Neural progenitor cell (in vitro differentiated cells): ENCODE data around the gene HDLBP. TPM values are rescaled to one million over a fixed set of nuclear protein-coding genes. Genes with fewer than 3 reads are reported as not detected.

Source experiments
- DNase-seq: peaks from one replicate; pipeline ENCODE4 v3.0.0-alpha.2; 2016; ENCODE audit warnings: low spot score
- H2AFZ ChIP-seq: fragments of 200-600 bp; sonication (generic); replicated peaks from 2 replicates; pipeline ENCODE4 v1.6.1; 2016; ENCODE audit warnings: antibody characterized with exemption
- H3F3A ChIP-seq: fragments of 200-600 bp; sonication (generic); 2 replicates; pipeline ENCODE4 v1.6.1; 2016; ENCODE audit warnings: antibody characterized with exemption, low read depth
- H3K27ac ChIP-seq: fragments of 200-600 bp; sonication (generic); 2 replicates; pipeline ENCODE4 v1.5.1; 2016; ENCODE audit warnings: mild to moderate bottlenecking
- H3K27me3 ChIP-seq: fragments of 200-600 bp; sonication (generic); 2 replicates; pipeline ENCODE4 v1.6.1; 2016; ENCODE audit warnings: mild to moderate bottlenecking, moderate library complexity
- H3K36me3 ChIP-seq: fragments of 200-600 bp; sonication (generic); 2 replicates; pipeline ENCODE4 v1.5.1; 2016
- H3K4me1 ChIP-seq: fragments of 200-600 bp; sonication (generic); 2 replicates; pipeline ENCODE4 v1.6.1; 2016; ENCODE audit warnings: mixed run types
- H3K4me2 ChIP-seq: fragments of 200-600 bp; sonication (generic); 2 replicates; pipeline ENCODE4 v1.6.1; 2016
- H3K4me3 ChIP-seq: fragments of 200-600 bp; sonication (generic); 2 replicates; pipeline ENCODE4 v1.5.1; 2016
- H3K79me2 ChIP-seq: fragments of 200-600 bp; sonication (generic); 2 replicates; pipeline ENCODE4 v1.6.1; 2016; ENCODE audit warnings: low read depth
- H3K9ac ChIP-seq: fragments of 200-600 bp; sonication (generic); 2 replicates; pipeline ENCODE4 v1.6.1; 2016
- H3K9me3 ChIP-seq: fragments of 200-600 bp; sonication (generic); 2 replicates; pipeline ENCODE4 v1.5.1; 2016; ENCODE audit warnings: low read depth
- H4K20me1 ChIP-seq: fragments of 200-600 bp; sonication (generic); 2 replicates; pipeline ENCODE4 v1.6.1; 2016; ENCODE audit warnings: low read depth
- H3K27ac Mint-ChIP-seq: 3 replicates; pipeline ENCODE4 v1.8.0; 2021; ENCODE audit warnings: mixed read lengths
- H3K27me3 Mint-ChIP-seq: 2 replicates; pipeline ENCODE4 v1.8.0; 2022; ENCODE audit warnings: low read depth, mild to moderate bottlenecking, inconsistent platforms, moderate library complexity, mixed read lengths; ENCODE audit not compliant: insufficient read depth
- H3K36me3 Mint-ChIP-seq: 3 replicates; pipeline ENCODE4 v1.8.0; 2021; ENCODE audit warnings: mixed read lengths
- H3K4me1 Mint-ChIP-seq: 3 replicates; pipeline ENCODE4 v1.8.0; 2021; ENCODE audit warnings: mixed read lengths
- H3K4me3 Mint-ChIP-seq: 3 replicates; pipeline ENCODE4 v1.8.0; 2021; ENCODE audit warnings: mild to moderate bottlenecking, moderate library complexity, mixed read lengths
- H3K9me3 Mint-ChIP-seq: 3 replicates; pipeline ENCODE4 v1.8.0; 2020; ENCODE audit warnings: mixed read lengths
- EZH2 ChIP-seq: fragments of 200-600 bp; sonication (generic); IDR thresholded peaks from 2 replicates; pipeline ENCODE4 v1.6.1; 2017; ENCODE audit warnings: antibody characterized with exemption, mild to moderate bottlenecking, moderate library complexity
- EZH2phosphoT487 ChIP-seq: fragments of 200-600 bp; sonication (generic); IDR thresholded peaks from 2 replicates; pipeline ENCODE4 v1.6.1; 2017; ENCODE audit warnings: antibody characterized with exemption
- total RNA-seq: library from RNA; depleted of rRNA; stranded (reverse); fragments of >200 nt; gene quantifications from 2 replicates; pipeline ENCODE4 v1.2.3, GENCODE V29; 2015; ENCODE audit warnings: low replicate concordance
- TF ChIP-seq, protein P1 (sequence below): fragments of 200-600 bp; sonication (generic); IDR thresholded peaks from 2 replicates; pipeline ENCODE4 v1.5.1; 2017; ENCODE audit warnings: antibody characterized with exemption, mild to moderate bottlenecking

The HDLBP gene
- total RNA-seq, 1 donor from 2014 or later, result 251 TPM

DNA sequence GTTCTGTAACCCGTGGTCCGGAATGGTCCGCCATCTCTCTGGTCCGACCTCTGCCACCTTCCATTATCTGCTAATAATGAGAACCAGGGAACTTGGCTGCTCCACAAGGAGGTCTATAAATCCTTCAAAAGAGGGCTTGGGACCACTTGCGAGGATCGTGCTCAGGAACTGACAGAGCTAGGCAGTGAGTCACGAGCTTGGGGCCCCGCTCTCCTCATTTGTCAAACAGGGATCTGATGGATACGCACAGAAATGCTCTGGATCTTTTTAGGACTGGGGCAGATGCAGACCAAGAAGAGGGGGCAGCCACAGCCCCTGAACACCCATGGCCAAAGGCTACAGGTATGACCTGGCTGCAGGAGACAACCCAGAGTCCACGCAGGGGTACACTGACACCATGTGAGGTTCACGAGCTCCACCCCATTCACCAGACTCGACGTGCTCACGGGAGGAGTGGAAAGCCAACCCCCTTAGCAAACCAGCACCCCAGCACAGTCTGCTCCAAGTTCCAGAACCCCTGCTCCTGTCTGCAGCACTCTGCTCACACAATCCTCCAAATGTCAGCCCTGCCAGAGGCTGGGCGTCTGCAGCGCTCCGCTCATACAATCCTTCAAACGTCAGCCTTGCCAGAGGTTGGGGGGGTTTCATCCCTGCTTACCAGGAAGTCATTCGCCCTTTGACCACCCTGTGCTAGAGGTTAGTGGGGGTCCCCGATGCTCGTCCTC lies 81.2 kb downstream of the HDLBP start:
- H4K20me1 ChIP-seq, result peaks cover 9% of the 10 kb centered on the region
- no peaks in the 10 kb centered on the region for H3K4me1 ChIP-seq
- peaks cover 53% of the 10 kb centered on the region for H3K36me3 Mint-ChIP-seq
- no peak overlapping the region for H3K9ac ChIP-seq
- H3K36me3 ChIP-seq, result no peaks in the 10 kb centered on the region
- DNase-seq, result no peak
- peak overlapping the region; percentile 37 for H3K27ac Mint-ChIP-seq
- no peaks in the 10 kb centered on the region for H3K9me3 ChIP-seq
- H3K27ac ChIP-seq, result no peak overlapping the region
- H3K27me3 ChIP-seq, result no peaks in the 10 kb centered on the region
- H3K4me2 ChIP-seq, result no peak overlapping the region
- H3F3A ChIP-seq, result no peaks in the 10 kb centered on the region
- H3K79me2 ChIP-seq, result no peaks in the 10 kb centered on the region
- TF ChIP-seq EZH2phosphoT487, result no peak
- TF ChIP-seq EZH2, result no peak
- TF ChIP-seq, protein P1, sequence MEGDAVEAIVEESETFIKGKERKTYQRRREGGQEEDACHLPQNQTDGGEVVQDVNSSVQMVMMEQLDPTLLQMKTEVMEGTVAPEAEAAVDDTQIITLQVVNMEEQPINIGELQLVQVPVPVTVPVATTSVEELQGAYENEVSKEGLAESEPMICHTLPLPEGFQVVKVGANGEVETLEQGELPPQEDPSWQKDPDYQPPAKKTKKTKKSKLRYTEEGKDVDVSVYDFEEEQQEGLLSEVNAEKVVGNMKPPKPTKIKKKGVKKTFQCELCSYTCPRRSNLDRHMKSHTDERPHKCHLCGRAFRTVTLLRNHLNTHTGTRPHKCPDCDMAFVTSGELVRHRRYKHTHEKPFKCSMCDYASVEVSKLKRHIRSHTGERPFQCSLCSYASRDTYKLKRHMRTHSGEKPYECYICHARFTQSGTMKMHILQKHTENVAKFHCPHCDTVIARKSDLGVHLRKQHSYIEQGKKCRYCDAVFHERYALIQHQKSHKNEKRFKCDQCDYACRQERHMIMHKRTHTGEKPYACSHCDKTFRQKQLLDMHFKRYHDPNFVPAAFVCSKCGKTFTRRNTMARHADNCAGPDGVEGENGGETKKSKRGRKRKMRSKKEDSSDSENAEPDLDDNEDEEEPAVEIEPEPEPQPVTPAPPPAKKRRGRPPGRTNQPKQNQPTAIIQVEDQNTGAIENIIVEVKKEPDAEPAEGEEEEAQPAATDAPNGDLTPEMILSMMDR, result no peak
- no peaks in the 10 kb centered on the region for H3K4me1 Mint-ChIP-seq
- H3K27me3 Mint-ChIP-seq, result peaks cover 6% of the 10 kb centered on the region
- no peak overlapping the region for H3K4me3 Mint-ChIP-seq
- no peak overlapping the region for H3K4me3 ChIP-seq
- no peak overlapping the region for H2AFZ ChIP-seq
- H3K9me3 Mint-ChIP-seq, result no peaks in the 10 kb centered on the region

DNA sequence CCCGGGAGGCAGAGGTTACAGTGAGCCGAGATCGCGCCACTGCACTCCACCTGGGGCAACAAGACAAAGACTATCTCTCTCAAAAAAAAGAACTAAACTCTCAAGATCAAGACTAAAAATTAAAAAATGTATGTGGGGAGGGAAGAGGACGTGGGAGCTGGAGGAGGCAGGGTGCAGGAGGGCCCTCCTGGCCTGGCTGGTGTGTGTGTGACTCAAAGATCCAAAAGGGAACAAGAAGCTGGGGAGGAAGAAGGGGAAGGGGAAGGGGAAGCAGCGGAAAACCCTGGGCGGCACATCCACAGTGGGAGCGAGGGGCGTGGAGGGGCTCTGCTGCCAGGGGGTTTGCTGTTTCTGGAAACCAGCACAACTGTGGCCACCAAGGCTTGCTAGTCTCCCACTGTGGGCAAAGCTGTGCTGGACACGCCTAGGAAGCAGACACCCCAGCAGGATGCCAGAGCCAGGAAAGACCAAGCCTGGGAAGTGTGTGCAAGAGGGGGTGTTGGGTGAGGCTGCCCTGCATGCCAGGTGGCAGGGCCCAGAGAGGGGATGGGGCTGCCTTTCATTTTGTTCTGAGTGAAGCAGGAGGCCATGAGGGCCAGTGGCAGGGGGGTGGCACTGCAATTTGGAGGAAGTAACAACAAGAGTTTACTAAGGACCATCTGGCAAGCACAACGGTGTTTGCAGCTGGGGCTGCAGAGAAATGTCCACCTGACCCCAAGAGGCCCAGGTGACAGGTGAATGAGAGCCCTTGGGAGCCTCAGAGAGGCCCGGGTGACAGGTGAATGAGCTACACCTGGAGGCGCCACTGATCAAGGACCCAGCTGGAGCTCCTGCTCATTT lies 82.5 kb downstream of the HDLBP start:
- Histone ChIP-seq H4K20me1 (peaks cover 9% of the 10 kb centered on the region), H2AFZ (no peak overlapping the region), H3K9me3 (no peaks in the 10 kb centered on the region), H3K36me3 (no peaks in the 10 kb centered on the region), H3K4me3 (no peak overlapping the region), H3K4me2 (no peak overlapping the region), H3K27me3 (no peaks in the 10 kb centered on the region), H3F3A (no peaks in the 10 kb centered on the region), H3K27ac (no peak overlapping the region), H3K4me1 (no peaks in the 10 kb centered on the region), H3K9ac (no peak overlapping the region), H3K79me2 (no peaks in the 10 kb centered on the region)
- H3K9me3 Mint-ChIP-seq, result no peaks in the 10 kb centered on the region
- no peak overlapping the region for H3K4me3 Mint-ChIP-seq
- TF ChIP-seq EZH2, result no peak
- TF ChIP-seq, protein P1, result no peak
- TF ChIP-seq EZH2phosphoT487, result no peak
- H3K27me3 Mint-ChIP-seq, result peaks cover 8% of the 10 kb centered on the region
- no peak for DNase-seq
- peaks cover 47% of the 10 kb centered on the region for H3K36me3 Mint-ChIP-seq
- H3K27ac Mint-ChIP-seq, result peak overlapping the region; percentile 16
- H3K4me1 Mint-ChIP-seq, result peaks cover under 1% of the 10 kb centered on the region

DNA sequence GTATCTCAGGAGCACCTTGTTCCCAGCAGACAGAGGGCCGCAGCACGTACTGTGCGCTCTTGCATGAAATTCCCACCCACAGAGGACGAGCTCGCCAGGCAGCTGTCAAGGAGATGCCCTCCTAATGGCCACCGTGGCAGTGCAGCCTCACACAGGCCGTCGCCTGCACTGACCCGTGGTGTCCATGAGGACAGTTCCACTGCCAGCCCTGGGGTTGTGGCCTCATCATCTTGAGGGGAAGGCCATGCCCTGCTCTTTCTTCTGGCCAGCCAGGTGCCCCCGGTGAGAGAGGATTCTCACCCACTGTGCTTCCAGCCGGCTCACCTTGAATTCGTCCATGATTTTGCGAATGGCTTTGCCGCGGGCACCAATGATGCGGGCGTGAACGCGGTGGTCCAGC lies 85.0 kb downstream of the HDLBP start:
- no peaks in the 10 kb centered on the region for H3K9me3 ChIP-seq
- H4K20me1 ChIP-seq, result peaks cover 9% of the 10 kb centered on the region
- Mint-ChIP-seq H3K27me3 (peaks cover 10% of the 10 kb centered on the region), H3K4me3 (no peak overlapping the region), H3K4me1 (peaks cover 11% of the 10 kb centered on the region), H3K27ac (no peak overlapping the region), H3K9me3 (no peaks in the 10 kb centered on the region), H3K36me3 (peaks cover 42% of the 10 kb centered on the region)
- H2AFZ ChIP-seq, result no peak overlapping the region
- no peak for TF ChIP-seq EZH2phosphoT487
- TF ChIP-seq, protein P1, result no peak
- TF ChIP-seq EZH2, result no peak
- no peak overlapping the region for H3K4me2 ChIP-seq
- no peaks in the 10 kb centered on the region for H3K36me3 ChIP-seq
- no peaks in the 10 kb centered on the region for H3K79me2 ChIP-seq
- DNase-seq, result no peak
- no peak overlapping the region for H3K9ac ChIP-seq
- H3K27me3 ChIP-seq, result no peaks in the 10 kb centered on the region
- H3K4me1 ChIP-seq, result no peaks in the 10 kb centered on the region
- H3K4me3 ChIP-seq, result no peak overlapping the region
- H3F3A ChIP-seq, result no peaks in the 10 kb centered on the region
- H3K27ac ChIP-seq, result no peak overlapping the region
